Choroid plexus epithelial cell (primary cell): Measurements from ENCODE around the gene SERTM1.

Experiments
- DNase-seq: peaks from one replicate; pipeline ENCODE4 v3.0.0-alpha.2; 2010; ENCODE audit warnings: low read depth
- H3K4me3 ChIP-seq: 2 replicates; pipeline ENCODE4 v1.5.1; 2011; ENCODE audit warnings: low read depth, mild to moderate bottlenecking, control low read depth, low read length, moderate library complexity
- CTCF ChIP-seq: conservative IDR thresholded peaks from 2 replicates; pipeline ENCODE4 v1.5.1; 2011; ENCODE audit warnings: low read depth, mild to moderate bottlenecking, control low read depth, inconsistent platforms, low read length, moderate library complexity

Gene SERTM1

GRCh38 chr13:36745436-36745835 lies 71.6 kb downstream of the SERTM1 start:
- no peak overlapping the region for H3K4me3 ChIP-seq
- TF ChIP-seq CTCF = no peak
- no peak for DNase-seq

- no peak for DNase-seq
- H3K4me3 ChIP-seq = no peak overlapping the region
- no peak for TF ChIP-seq CTCF
These were observed 72.2 kb downstream of the SERTM1 start for GRCh38 chr13:36746051-36746450.
